Fibroblast of skin of left biceps (primary cell): ENCODE measurements around the gene ITPKB.
"Not testable (repeated sequence)": the region's sequence is repeated elsewhere in the genome, so short reads cannot be mapped to it uniquely, and the experiment has no call there.

Experiments
- DNase-seq, 2 experiments: peaks; one replicate each; pipeline ENCODE4 v3.0.0-alpha.2; 2013; ENCODE audit warnings: low read depth in 2 of 2

The ITPKB gene

DNA sequence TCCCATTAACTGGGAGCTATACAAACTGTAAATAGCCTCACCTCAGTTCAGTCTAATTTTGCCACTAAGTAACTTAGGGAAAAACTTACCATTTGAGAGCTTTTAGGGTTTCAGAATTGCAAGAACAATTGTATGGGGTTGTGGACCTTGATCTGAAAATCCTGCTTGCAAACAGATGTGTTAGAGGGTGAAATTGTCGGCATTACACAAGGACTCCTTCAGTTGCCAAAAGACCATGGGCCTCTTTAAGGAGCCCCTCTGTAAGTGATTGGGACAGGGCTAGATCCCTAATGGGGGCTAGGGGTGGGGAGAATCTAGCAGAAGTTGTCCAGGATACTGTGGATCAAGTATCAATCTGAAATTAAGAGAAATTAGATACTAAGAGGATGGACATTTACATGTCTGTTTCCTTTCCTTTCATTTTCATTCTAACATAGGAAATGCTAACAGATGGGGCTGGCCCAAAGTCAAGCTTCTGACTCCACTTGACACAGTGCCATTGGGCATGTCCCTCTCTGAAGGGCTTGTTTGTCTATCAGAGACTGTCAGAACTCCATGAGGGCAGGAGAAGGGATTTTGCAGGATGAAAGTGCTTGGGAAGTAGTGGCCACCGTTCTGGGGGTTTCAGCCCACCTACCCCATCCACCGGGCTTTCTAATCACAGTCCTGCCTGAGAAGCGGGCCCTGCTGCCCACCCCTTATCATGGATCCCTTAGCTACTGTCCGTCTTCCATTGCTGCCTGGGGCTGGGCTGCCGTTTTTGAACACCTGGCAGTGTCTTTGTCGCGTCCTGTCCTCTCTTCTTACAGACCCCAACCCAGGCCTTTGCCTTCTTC lies 135.8 kb downstream of the ITPKB start:
- DNase-seq, result peak; percentile 29 to 30

DNA sequence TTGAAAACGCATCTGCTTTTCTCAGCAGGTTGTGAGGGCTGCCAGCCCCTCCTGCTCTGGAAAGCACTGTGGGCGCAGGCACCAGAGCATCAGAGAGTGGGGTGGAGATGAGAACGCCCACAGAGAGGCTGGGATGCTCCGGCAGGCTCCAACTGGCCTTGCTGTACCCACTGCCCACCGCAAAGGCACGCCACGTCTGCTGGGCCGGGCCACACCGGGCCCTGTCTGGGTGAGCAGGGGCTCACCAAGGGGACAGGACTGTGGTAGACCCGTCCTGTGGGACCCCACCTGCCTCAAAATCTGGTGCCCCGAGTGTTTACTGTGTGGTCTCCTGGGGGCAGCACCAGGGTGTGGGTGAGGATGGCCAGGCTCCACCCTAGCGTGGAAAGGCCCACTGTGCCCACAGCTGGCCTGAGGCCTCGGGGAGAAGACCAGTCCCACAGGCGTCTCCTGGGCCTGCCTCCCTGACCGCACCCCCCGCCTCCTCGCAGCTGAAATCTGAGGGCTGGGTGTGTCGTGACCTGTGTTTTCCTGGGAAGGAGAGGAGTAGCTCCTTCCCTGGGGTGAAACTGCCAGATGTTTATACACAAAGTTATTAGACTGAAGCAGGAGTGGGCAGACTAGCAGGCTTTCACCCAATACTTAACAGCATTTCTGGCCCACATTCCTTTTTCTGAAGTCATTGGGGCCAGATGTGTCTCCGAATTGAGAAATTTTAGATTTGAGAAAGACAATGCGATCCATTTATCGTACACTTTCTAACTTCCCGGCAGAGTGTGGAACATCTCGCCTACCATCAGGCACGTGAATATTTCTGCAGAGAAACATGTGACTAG lies 136.7 kb downstream of the ITPKB start:
- DNase-seq, result peak; percentile 68 to 73

DNA sequence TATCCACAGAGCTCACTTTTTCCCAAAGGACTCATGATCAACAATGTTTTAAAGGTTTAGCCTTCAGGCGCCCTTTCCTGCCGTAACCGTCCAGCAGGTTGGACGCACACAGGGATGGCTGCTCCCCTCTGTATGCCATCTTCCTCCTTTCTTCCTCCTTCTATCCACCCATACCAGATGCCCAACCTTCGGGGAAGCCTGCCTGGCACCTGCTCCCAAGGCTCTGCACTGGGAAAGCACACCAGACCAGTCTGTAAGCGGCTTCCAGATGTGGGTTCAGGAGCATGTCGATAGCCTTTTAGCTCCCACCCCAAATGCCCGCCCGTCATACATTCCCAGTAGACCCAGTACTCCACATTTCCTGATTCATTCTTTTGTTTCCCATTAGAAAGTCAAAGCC lies 137.6 kb downstream of the ITPKB start:
- no peak for DNase-seq

DNA sequence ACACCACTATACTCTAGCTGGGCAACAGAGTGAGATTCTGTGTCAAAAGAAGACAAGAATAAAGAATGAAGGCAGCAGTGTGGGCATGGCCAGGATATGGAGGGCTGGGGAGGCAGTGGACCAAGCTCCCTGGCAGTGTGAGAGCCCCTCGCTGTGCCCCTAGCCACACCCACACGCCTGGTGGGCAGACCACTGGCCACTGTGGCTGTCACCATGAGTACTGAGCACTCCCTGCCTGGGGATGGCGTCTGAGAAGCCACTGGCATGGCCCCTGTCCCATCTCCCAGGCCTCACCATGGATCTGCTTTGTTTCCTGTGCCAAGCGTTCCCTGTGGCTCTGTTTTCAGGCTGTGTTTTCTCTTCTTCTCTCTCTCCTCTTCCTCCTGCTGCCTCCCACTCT lies 138.8 kb downstream of the ITPKB start:
- no peak for DNase-seq

DNA sequence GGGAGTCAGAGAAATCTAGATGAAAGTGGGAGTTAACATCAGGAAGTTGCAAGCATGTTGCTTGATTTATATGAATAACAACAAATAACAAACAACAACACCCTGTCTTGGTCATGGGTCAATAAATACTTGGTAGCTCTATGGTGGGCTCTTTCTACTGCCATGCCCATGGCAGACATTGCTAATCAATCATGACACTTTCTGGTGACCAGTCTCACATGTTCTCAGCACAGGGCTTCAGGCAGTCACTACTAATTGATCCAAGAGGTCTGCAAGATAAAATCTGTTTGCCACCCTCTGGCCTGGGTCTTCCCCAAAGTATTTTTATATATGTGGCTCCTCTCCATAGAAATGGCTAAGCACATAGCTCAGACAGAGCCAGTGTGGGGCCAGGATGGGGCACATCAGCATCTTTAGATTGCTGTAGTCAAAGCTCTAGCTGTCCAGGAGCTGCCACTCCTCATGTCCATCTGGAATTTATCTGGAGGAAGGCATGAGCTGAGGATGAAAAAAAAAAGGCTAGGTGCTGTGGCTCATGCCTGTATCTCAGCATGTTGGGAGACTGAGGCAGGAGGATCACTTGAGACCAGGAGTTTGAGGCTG lies 139.3 kb downstream of the ITPKB start:
- no peak for DNase-seq

DNA sequence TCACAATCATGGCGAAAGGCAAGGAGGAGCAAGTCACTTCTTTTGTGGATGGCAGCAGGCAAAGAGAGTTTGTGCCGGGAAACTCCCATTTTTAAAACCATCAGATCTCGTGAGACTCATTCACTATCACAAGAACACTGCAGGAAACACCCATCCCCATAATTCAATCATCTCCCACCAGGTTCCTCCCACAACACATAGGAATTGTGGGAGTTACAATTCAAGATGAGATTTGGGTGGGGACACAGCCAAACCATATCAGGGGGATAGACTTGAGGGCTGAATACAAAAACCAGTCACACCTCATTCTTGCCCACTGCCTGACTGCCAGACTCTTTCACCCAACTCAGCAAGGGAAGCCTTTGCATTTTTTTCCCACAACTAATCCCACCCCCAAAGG lies 140.1 kb downstream of the ITPKB start:
- DNase-seq, result not testable (repeated sequence)

DNA sequence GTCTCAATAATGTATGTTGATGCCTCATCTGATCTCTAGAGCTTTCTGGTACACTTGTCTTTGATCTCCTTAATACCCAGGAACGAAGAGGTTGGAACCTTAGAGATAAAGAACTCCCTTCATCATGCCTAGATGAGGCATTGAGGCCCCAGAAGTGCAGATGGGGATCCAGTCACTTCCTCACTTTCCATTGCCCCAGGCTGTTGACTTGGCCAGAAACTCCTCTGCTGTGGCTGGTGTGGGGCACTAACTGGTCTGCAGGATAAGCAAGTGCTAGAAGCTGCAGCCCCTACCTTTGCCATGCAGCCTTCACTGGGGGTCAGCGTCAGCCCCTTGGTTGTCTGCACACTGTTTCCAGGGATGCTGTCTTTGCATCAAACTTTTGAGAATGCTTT lies 140.6 kb downstream of the ITPKB start:
- no peak for DNase-seq

DNA sequence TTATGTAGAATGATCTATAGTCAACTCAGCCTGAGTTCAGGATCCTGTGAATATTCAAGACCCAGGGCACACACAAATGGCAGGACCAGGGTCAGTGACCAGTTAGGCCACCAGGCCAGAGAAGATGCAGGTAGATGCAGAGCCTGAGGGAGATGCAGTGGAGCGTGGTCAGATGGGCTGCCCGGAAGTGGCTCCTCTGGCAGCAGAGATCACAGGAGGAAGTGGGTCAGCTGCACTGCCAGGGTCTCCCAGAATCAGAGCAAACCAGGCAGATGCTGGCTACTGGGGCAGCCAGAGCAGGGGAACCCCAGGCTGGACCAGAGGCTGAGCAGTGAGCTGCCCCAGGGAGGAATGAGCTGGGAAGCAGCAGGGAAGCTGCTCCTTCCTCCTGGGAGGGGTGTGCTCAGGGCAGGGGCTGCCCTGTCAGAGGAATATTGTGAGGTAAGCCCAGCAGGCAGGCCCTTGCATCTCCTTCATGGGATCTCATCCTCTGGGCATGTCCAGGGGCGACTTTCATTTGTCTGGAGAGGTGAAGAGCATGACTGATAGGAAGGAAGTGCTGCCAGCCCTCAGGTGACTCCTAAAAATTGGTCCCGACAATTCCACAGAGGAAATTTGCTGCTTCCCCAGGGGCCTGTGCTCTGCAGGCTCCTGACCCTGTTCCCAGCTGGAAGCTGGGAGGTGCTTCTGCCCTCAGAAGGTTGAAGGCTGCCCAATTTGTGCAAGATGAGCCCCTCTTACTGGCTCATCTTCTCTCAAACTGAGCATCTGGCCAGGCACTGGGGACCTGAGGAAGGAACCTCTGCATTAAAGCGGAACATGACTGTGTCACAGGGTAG lies 141.2 kb downstream of the ITPKB start:
- DNase-seq, result no peak

DNA sequence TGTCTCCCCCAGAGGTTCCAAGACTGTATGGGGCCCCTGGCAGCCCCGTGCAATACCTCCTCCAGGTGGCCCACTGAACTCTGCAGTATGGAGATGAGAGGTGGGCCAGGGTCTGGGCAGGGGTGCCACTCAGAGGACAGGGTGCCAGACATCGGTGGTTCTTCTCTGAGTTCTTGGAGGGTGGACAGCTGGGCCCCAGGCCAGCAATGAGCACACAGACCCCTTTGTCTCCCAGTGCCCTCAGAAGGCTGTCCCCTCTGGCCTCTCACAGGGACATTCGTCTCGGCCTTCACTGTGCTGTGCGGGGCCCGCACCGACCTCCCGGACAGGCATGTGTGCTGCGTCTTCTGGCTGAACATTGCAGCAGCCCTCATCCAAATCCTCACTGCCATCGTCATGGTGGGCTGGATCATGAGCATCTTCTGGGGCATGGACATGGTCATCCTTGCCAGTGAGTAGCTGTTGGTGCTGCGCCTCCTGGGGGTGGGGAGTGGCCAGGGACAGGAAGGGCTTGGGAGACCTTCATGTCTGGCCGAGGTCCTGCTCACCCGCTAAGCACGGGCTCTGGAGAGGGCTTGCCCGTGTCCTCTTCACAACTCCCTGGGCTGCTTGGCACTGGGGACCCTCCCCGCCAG lies 142.4 kb downstream of the ITPKB start:
- DNase-seq, result no peak

DNA sequence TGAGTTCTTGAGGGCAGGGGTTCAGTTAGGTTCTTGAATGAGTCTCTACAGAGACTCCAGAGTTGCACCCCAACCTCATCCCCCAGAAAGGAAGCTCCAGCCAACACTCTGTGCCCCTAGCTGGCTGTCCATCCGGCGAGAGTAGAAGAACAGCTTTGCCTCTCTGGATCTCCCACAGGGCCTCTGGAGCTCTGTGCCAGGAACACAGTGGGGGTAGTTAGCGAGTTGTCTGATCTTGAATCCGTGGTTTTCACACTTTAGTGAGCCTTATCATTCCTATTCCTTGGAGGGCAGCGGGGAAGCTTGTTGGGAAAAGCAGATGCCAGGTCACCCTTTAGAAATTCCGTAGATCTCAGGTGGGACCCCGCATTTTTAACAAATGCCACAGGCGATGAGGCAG lies 145.5 kb downstream of the ITPKB start:
- DNase-seq, result no peak

DNA sequence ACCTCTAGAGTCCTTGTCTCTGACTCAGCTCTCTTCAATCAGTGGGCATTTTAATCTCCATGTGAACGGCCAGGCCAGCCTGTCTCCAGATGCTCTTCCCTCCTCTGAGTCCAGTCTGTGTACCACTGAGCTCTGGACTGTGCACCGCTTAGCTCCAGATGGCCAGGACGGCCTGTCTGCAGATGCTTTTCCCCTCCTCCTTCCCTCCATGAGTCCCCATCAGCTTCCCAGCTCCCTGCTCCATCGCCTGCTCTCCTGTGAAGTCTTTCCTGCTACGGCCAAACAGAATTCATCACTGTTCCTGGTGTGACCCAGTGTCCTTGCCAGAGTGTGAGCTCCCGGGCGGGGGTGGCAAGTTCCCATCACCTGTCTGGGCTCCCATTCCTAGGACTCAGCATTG lies 148.5 kb downstream of the ITPKB start:
- no peak for DNase-seq

DNA sequence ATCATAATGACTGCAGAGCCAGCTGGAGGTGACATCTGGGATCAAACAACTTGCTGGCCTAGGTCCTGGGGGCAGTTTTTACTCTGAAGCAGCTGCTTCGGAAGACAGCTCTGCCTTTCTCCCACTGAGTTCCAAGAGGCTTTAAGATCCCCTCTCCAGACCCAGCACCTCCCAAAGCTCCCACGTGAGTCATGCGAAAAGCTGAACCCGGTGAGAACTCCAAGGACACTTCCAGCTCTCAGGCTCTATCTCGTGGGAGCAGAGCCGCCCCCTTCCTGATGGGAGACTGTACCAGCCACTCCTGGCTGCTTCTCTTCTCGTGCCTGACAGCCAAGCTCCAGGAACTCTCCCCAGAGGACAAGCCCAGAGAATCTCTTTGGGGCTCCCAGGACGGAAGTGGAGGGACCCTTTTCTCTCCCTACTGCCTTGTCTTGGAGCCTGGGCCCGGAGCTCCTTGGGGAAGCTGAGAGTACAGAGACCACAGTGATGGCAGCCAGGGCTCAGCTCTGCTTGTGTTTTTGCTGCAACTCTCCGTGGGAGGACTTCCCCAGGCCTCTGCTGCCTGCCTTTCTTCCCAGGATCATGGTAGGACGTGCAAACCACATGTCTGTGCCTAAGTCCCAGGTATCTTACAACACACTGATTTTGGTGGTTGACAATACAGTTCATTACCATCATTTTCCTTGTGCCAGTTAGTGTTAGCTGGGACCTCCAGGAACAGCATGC lies 149.9 kb downstream of the ITPKB start:
- DNase-seq, result no peak

DNA sequence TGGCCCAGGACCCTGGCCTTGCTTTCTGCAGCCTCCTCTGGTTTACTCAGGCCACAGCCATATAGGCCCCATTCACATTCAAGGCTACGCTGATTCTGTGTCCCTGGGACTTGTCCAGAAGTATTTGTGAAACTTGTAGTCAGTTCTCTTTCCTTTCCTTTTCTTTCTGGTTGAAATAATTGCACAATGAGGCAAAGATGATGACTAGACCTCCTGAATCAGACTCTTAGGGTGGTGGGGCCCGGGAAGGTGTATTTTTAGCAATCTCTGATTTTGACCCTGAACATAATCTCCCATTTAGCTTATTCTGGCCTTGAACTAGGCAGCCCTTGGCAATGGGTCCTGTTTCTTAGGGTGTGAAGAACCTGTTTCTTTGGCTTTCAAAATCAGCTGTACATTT lies 150.6 kb downstream of the ITPKB start:
- no peak for DNase-seq

DNA sequence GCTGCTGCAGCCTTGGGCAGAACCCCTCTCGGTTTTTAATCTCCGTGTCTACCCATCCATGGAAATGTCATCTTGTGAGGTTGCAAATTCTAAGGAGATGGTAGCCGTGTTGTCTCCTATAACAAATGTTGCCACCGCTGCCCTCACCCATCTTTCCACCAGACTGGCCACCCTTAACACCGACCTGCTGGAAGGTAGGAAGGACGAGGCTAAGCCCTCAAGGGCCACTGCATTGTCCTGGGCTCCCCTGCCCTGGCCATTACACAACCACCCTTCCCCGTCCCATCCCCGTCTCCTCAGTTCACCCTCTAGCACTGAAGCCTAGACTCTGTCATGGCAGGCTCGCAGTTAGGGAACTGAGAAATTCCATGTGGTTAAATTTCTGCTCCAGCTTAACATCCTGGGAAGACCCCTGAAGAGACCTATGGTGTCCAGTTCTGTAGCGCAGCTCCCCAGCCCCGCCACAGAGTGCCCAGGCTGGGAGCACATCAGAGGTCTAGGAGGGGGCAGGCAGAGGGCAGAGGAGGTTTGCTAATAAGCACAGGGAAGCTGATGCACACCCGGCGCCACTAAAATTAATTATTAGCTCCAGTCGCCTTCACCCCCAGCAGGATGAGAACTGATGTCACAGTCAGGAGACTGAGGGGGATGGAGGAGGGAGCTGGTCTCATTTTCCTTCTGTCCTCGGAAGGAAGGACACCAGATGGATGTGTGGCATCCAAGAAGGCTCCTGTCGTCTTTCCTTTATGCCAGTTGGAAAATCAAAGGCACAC lies 152.2 kb downstream of the ITPKB start:
- no peak for DNase-seq

DNA sequence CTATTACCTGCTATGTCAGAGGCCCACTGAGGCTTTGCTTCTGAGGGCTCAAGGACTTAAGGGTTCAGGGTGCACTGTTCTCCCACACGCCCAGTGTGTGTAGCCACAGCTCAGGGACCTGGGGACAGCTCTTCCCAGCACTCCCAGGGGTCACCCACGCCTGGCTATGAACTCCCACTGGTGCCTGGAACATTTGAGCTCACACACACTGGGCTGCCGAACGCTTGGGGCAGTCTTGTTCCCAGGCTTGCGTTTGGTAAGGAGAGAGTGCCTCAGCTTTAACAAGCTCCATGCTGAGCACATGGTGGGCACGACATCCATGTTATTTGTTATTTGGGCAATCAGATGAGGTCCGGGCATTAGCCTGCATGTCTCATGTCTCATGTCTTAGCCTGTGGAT lies 153.0 kb downstream of the ITPKB start:
- no peak for DNase-seq

DNA sequence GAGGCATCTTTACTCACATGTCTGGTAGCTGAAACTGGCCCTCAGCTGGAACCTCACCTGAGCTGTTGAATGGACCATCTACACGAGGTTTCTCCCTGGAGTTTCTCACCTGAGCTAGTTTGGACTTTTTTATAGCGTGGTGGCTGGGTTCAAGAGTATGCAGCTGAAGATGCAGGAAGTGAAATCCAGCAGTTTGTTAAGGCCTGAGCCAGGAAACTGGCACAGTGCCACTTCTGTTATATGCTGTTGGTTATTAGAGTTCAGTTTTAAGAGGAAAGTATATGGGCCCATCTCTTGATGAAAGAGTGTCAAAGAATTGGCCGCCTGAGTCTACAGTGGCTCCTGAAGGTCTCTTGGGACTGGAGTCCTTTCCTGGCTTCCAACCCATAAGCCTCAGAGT lies 154.9 kb downstream of the ITPKB start:
- no peak for DNase-seq

DNA sequence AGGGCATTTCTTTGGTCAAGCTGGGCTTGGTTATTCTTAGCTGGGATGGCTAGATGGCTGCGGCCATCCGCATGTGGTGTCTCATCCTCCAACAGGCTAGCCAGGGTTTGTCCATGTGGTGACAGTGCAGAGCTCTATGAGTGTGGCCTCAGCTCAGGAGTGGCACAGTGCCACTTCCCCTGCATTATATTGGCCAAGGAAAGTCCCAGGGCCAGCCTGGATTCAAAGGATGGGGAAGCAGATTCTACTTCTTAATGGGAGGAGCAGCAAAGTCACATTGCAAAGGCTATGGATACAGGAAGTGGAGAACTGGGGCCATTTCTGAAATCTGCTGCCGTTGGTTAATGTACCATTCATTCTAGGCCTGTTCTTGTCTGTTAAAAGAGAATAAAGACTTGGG lies 156.1 kb downstream of the ITPKB start:
- DNase-seq, result no peak
